AG10803 (cell line): Measurements from ENCODE around the gene MTMR2.

Source experiments
- DNase-seq: peaks from one replicate; pipeline ENCODE4 v3.0.0; 2010; ENCODE audit warnings: low read depth
- H3K4me3 ChIP-seq: 2 replicates; pipeline ENCODE4 v1.5.1; 2011; ENCODE audit warnings: mild to moderate bottlenecking, low read length, control low read depth
- CTCF ChIP-seq: conservative IDR thresholded peaks from 2 replicates; pipeline ENCODE4 v1.5.1; 2011; ENCODE audit warnings: mild to moderate bottlenecking, low read length, control low read depth, inconsistent platforms

MTMR2 gene

GRCh38 chr11:95919514-95919913 is 4.4 kb downstream of the MTMR2 start:
- no peak for TF ChIP-seq CTCF
- no peak overlapping the region for H3K4me3 ChIP-seq
- DNase-seq: no peak

GRCh38 chr11:95918720-95919119 is 5.2 kb downstream of the MTMR2 start:
- no peak for DNase-seq
- H3K4me3 ChIP-seq: no peak overlapping the region
- TF ChIP-seq CTCF: no peak

GRCh38 chr11:95918056-95918455 is 5.9 kb downstream of the MTMR2 start:
- no peak overlapping the region for H3K4me3 ChIP-seq
- no peak for DNase-seq
- no peak for TF ChIP-seq CTCF

- H3K4me3 ChIP-seq: no peak overlapping the region
- no peak for TF ChIP-seq CTCF
- DNase-seq: no peak
Observed at GRCh38 chr11:95917193-95918036, 6.5 kb downstream of the MTMR2 start.

- H3K4me3 ChIP-seq: no peak overlapping the region
- no peak for DNase-seq
- no peak for TF ChIP-seq CTCF
Observed at GRCh38 chr11:95916049-95916448, 7.9 kb downstream of the MTMR2 start.

GRCh38 chr11:95915051-95915450 is 8.9 kb downstream of the MTMR2 start:
- TF ChIP-seq CTCF: no peak

More at GRCh38 chr11:95915051-95915450, 8.9 kb downstream of the MTMR2 start:
- DNase-seq: no peak
- H3K4me3 ChIP-seq: no peak overlapping the region
